ENCODE results near the gene AIFM1.

Gene AIFM1

GRCh38 chrX:130091980-130092522 lies 73.6 kb downstream of the AIFM1 start:
- no peak overlapping the region for H3K27ac ChIP-seq (ENCODE audit: low read length)
- H3K36me3 ChIP-seq (ENCODE audit: control insufficient read depth in 2 of 2, insufficient read depth in 2 of 2, low read length in 2 of 2): no peaks in the 10 kb centered on the region
- no peak overlapping the region for H3K9ac ChIP-seq (ENCODE audit: low read length in 2 of 2)
- H3K27me3 ChIP-seq (ENCODE audit: control insufficient read depth in 1 of 2, insufficient read depth in 2 of 2, low read length in 2 of 2): peaks cover 0 to 2% of the 10 kb centered on the region in 2 donors
- no peaks in the 10 kb centered on the region for H3K9me3 ChIP-seq (ENCODE audit: control insufficient read depth in 2 of 2, low read length in 2 of 2)
- no peaks in the 10 kb centered on the region for H3K4me1 ChIP-seq (ENCODE audit: control insufficient read depth, insufficient read depth, low read length)
- H3K4me3 ChIP-seq (ENCODE audit: low read length in 2 of 2): no peak overlapping the region

GRCh38 chrX:130090364-130090763 lies 75.3 kb downstream of the AIFM1 start:
- Histone ChIP-seq H3K4me1 (ENCODE audit: control insufficient read depth, insufficient read depth, low read length) (no peaks in the 10 kb centered on the region), H3K9ac (ENCODE audit: low read length in 2 of 2) (no peak overlapping the region), H3K9me3 (ENCODE audit: control insufficient read depth in 2 of 2, low read length in 2 of 2) (no peaks in the 10 kb centered on the region), H3K27ac (ENCODE audit: low read length) (no peak overlapping the region), H3K4me3 (ENCODE audit: low read length in 2 of 2) (no peak overlapping the region), H3K36me3 (ENCODE audit: control insufficient read depth in 2 of 2, insufficient read depth in 2 of 2, low read length in 2 of 2) (no peaks in the 10 kb centered on the region), H3K27me3 (ENCODE audit: control insufficient read depth in 1 of 2, insufficient read depth in 2 of 2, low read length in 2 of 2) (peaks cover 0 to 2% of the 10 kb centered on the region in 2 donors)

- no peak overlapping the region for H3K4me3 ChIP-seq (ENCODE audit: low read length in 2 of 2)
Measured at GRCh38 chrX:130086447-130087206, 79.0 kb downstream of the AIFM1 start.

GRCh38 chrX:130085551-130086446 lies 79.8 kb downstream of the AIFM1 start:
- no peaks in the 10 kb centered on the region for H3K9me3 ChIP-seq (ENCODE audit: control insufficient read depth in 2 of 2, low read length in 2 of 2)
- no peak overlapping the region for H3K4me3 ChIP-seq (ENCODE audit: low read length in 2 of 2)
- H3K9ac ChIP-seq (ENCODE audit: low read length in 2 of 2): no peak overlapping the region
- peaks cover 6% of the 10 kb centered on the region for H3K4me1 ChIP-seq (ENCODE audit: control insufficient read depth, insufficient read depth, low read length)
- no peaks in the 10 kb centered on the region for H3K36me3 ChIP-seq (ENCODE audit: control insufficient read depth in 2 of 2, insufficient read depth in 2 of 2, low read length in 2 of 2)
- peaks cover 0 to 4% of the 10 kb centered on the region in 2 donors for H3K27me3 ChIP-seq (ENCODE audit: control insufficient read depth in 1 of 2, insufficient read depth in 2 of 2, low read length in 2 of 2)
- H3K27ac ChIP-seq (ENCODE audit: low read length): no peak overlapping the region

More at GRCh38 chrX:130086447-130087206, 79.0 kb downstream of the AIFM1 start:
- Histone ChIP-seq H3K36me3 (ENCODE audit: control insufficient read depth in 2 of 2, insufficient read depth in 2 of 2, low read length in 2 of 2) (no peaks in the 10 kb centered on the region), H3K27ac (ENCODE audit: low read length) (no peak overlapping the region), H3K9ac (ENCODE audit: low read length in 2 of 2) (no peak overlapping the region), H3K9me3 (ENCODE audit: control insufficient read depth in 2 of 2, low read length in 2 of 2) (no peaks in the 10 kb centered on the region), H3K27me3 (ENCODE audit: control insufficient read depth in 1 of 2, insufficient read depth in 2 of 2, low read length in 2 of 2) (peaks cover 0 to 4% of the 10 kb centered on the region in 2 donors), H3K4me1 (ENCODE audit: control insufficient read depth, insufficient read depth, low read length) (peaks cover 2% of the 10 kb centered on the region)

GRCh38 chrX:130084631-130085237 lies 80.9 kb downstream of the AIFM1 start:
- Histone ChIP-seq H3K4me1 (ENCODE audit: control insufficient read depth, insufficient read depth, low read length) (peaks cover 6% of the 10 kb centered on the region), H3K4me3 (ENCODE audit: low read length in 2 of 2) (no peak overlapping the region)

GRCh38 chrX:130083656-130084382 lies 81.8 kb downstream of the AIFM1 start:
- Histone ChIP-seq H3K9me3 (ENCODE audit: control insufficient read depth in 2 of 2, low read length in 2 of 2) (no peaks in the 10 kb centered on the region), H3K9ac (ENCODE audit: low read length in 2 of 2) (no peak overlapping the region), H3K27me3 (ENCODE audit: control insufficient read depth in 1 of 2, insufficient read depth in 2 of 2, low read length in 2 of 2) (peaks cover 0 to 4% of the 10 kb centered on the region in 2 donors), H3K4me1 (ENCODE audit: control insufficient read depth, insufficient read depth, low read length) (peaks cover 6% of the 10 kb centered on the region), H3K4me3 (ENCODE audit: low read length in 2 of 2) (no peak overlapping the region), H3K36me3 (ENCODE audit: control insufficient read depth in 2 of 2, insufficient read depth in 2 of 2, low read length in 2 of 2) (no peaks in the 10 kb centered on the region), H3K27ac (ENCODE audit: low read length) (no peak overlapping the region)

More at GRCh38 chrX:130084631-130085237, 80.9 kb downstream of the AIFM1 start:
- Histone ChIP-seq H3K9me3 (ENCODE audit: control insufficient read depth in 2 of 2, low read length in 2 of 2) (no peaks in the 10 kb centered on the region), H3K27me3 (ENCODE audit: control insufficient read depth in 1 of 2, insufficient read depth in 2 of 2, low read length in 2 of 2) (peaks cover 0 to 4% of the 10 kb centered on the region in 2 donors), H3K9ac (ENCODE audit: low read length in 2 of 2) (no peak overlapping the region), H3K36me3 (ENCODE audit: control insufficient read depth in 2 of 2, insufficient read depth in 2 of 2, low read length in 2 of 2) (no peaks in the 10 kb centered on the region), H3K27ac (ENCODE audit: low read length) (no peak overlapping the region)

GRCh38 chrX:130083107-130083490 lies 82.5 kb downstream of the AIFM1 start:
- Histone ChIP-seq H3K27me3 (ENCODE audit: control insufficient read depth in 1 of 2, insufficient read depth in 2 of 2, low read length in 2 of 2) (peaks cover 0 to 4% of the 10 kb centered on the region in 2 donors), H3K9ac (ENCODE audit: low read length in 2 of 2) (no peak overlapping the region), H3K27ac (ENCODE audit: low read length) (no peak overlapping the region), H3K9me3 (ENCODE audit: control insufficient read depth in 2 of 2, low read length in 2 of 2) (no peaks in the 10 kb centered on the region), H3K4me3 (ENCODE audit: low read length in 2 of 2) (no peak overlapping the region), H3K4me1 (ENCODE audit: control insufficient read depth, insufficient read depth, low read length) (peaks cover 6% of the 10 kb centered on the region), H3K36me3 (ENCODE audit: control insufficient read depth in 2 of 2, insufficient read depth in 2 of 2, low read length in 2 of 2) (no peaks in the 10 kb centered on the region)

- Histone ChIP-seq H3K27ac (ENCODE audit: low read length) (no peak overlapping the region), H3K36me3 (ENCODE audit: control insufficient read depth in 2 of 2, insufficient read depth in 2 of 2, low read length in 2 of 2) (no peaks in the 10 kb centered on the region), H3K27me3 (ENCODE audit: control insufficient read depth in 1 of 2, insufficient read depth in 2 of 2, low read length in 2 of 2) (peaks cover 0 to 4% of the 10 kb centered on the region in 2 donors), H3K4me3 (ENCODE audit: low read length in 2 of 2) (no peak overlapping the region), H3K9me3 (ENCODE audit: control insufficient read depth in 2 of 2, low read length in 2 of 2) (no peaks in the 10 kb centered on the region), H3K9ac (ENCODE audit: low read length in 2 of 2) (no peak overlapping the region), H3K4me1 (ENCODE audit: control insufficient read depth, insufficient read depth, low read length) (peaks cover 6% of the 10 kb centered on the region)
Measured at GRCh38 chrX:130082244-130083106, 83.2 kb downstream of the AIFM1 start.

GRCh38 chrX:130081421-130082045 lies 84.1 kb downstream of the AIFM1 start:
- no peaks in the 10 kb centered on the region for H3K36me3 ChIP-seq (ENCODE audit: control insufficient read depth in 2 of 2, insufficient read depth in 2 of 2, low read length in 2 of 2)
- no peak overlapping the region for H3K27ac ChIP-seq (ENCODE audit: low read length)
- H3K9ac ChIP-seq (ENCODE audit: low read length in 2 of 2): no peak overlapping the region
- H3K4me3 ChIP-seq (ENCODE audit: low read length in 2 of 2): no peak overlapping the region
- peaks cover 0 to 4% of the 10 kb centered on the region in 2 donors for H3K27me3 ChIP-seq (ENCODE audit: control insufficient read depth in 1 of 2, insufficient read depth in 2 of 2, low read length in 2 of 2)
- H3K4me1 ChIP-seq (ENCODE audit: control insufficient read depth, insufficient read depth, low read length): peaks cover 6% of the 10 kb centered on the region
- no peaks in the 10 kb centered on the region for H3K9me3 ChIP-seq (ENCODE audit: control insufficient read depth in 2 of 2, low read length in 2 of 2)

Measured in stomach smooth muscle (tissue), 2 donors.